Dedifferentiated amniotic fluid mesenchymal stem cell (primary cell): ENCODE data around the gene ANKRD39.
"Not testable (repeated sequence)": the region's sequence is repeated elsewhere in the genome, so short reads cannot be mapped to it uniquely, and the experiment has no call there.

Experiments
- DNase-seq: peaks from one replicate; pipeline ENCODE4 v3.0.0-alpha.2; 2016; ENCODE audit errors: extremely low spot score

Gene ANKRD39

DNA sequence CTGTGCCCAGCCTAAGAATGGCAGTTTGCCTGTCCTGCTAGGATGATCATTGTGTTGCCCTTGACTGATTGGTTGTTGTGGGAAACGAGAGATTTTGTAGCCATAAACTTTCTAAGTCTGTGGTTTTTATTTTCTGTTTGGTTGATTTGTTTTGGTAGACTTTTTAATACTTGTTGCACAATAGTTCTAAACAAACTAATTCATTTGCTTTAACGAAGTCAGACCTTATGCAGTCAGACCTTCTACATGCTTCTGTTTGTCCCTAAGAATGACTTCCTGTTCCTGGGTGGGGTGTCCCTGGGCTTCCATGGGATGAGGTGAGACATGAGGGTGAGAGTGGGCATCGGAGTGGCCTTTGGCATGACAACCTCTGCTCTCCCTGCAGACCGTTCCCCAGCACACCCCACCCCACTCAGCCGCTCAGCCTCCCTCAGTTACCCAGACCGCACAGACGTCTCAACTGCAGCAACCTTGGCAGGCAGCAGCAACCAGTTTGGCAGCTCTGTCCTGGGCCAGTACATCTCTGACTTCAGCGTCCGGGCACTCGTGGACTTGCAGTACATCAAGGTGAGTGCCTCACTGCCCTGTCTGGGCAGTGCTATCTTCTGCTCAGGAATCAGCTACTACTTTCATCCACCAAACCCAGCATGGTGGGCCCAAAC is 49.5 kb downstream of the ANKRD39 start:
- DNase-seq: no peak

DNA sequence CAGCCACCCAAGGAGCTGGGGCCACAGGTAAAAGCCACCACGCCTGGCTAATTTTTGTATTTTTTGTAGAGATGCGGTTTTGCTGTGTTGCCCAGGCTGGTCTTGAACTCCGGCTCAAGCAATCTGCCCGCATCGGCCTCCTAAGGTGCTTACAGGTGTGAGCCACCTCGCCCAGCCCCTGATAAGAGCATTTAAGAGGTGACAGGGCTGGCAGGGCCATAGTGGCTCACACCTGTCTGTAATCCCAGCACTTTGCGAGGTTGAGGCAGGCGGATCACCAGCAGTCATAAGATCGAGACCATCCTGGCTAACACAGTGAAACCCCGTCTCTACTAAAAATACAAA is 50.7 kb downstream of the ANKRD39 start:
- no peak for DNase-seq

DNA sequence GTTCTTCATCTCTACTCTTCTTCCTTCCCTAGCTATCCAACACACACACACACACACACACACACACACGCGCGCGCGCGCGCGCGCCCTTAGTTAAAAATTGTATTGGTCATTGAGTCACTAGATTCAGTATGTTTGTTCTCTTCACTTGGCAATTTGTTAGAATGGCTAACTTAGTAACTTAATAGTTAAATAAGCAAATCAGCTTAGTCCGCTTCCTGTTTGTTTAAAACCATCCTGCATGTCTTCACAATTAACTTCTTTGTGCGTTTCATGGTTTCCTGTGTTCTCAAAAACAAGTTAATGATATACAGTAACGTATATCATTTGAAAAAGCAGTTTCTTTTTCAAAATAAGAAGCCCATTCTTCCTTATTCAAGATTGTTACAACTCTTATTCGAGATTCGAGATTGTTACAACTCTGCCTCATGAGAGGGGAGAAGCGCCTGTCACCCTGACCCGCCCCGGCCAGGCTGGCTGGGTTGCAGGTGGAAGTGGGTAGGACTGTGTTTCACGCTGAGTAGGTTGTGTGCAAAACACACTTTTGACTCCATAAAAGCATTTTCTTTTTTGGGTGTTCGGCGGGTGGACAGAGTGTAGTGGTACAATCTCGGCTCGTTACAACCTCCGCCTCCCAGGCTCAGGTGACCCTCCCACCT is 51.2 kb downstream of the ANKRD39 start:
- no peak for DNase-seq

DNA sequence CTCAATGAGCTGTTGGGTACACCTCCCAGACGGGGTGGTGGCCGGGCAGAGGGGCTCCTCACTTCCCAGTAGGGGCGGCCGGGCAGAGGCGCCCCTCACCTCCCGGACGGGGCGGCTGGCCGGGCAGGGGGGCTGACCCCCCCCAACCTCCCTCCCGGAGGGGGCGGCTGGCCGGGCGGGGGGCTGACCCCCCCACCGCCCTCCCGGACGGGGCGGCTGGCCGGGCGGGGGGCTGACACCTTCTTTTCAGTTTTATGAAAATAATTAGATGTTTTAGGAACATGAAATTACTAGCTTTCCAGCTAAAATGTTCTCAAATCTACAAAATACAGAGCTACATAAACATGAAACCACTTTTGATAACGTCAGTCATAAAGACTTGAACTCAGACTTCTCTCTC is 51.9 kb downstream of the ANKRD39 start:
- not testable (repeated sequence) for DNase-seq

DNA sequence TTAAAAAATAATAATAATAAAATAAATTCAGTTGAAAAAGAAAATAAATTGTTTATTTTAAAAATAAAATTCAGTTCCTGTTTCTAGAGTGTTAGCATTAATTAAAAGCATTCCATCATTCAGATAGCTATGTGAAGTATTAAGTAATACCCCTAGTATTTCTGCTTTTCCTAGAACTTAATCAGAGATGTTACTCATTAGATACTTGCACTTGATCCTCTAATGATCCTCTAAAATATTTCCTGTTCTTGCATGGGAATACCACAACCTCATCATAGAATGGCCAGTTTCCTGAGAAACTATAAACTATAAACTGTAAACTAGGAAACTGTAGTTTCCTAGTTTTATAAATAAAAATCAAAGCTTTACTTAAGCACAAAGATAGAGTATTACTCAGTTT is 52.8 kb downstream of the ANKRD39 start:
- no peak for DNase-seq

DNA sequence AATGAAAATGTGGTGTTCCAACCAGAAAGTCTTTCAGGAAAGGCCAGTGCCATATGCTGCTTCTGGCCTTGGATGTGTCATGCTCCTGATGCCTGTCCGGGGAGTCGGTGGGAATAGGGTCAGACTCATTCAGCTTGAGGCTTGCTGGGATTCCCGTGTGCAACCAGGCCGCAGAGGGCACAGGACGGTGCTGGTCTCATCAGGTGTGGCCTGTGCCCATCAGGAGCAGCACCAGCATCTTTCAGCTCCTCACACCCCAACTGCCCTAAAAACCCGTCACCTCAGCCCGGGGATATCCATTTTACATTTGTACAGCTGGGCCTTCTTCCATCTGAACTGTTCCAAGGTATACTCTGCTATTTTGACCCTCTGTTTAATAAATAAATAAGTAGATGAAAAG is 55.1 kb downstream of the ANKRD39 start:
- no peak for DNase-seq

DNA sequence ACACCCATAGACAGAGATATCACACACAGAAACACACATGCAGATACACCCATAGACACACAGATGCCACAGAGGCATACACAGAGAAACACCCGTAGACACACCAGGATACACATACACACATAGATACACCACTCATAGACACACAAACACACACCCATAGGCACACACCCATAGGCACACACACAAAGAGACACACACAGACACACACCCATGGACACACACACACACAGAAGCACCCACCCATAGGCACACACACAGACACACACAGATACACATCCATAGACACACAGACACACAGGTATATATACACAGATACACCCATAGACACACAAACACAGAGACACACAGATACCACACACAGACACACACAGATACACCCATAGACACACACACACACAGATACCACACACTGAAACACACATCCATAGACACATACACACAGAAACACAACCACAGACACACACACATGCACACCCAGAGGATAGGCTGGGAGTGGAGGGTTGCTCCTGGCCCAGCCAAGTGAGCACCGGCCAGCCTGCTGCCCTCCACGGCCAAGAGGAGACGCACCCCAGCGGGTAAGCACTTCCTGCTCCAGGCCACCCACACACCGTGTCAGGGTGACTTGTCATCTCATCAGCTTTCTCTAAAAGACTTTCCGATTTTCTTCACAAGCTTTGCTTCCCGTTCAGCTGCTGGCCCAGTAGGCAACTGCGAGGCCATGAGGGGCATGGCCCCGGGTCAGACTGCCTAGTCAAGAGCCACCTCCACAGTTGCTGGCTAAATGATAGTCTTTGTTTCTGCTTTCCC is 55.8 kb downstream of the ANKRD39 start:
- no peak for DNase-seq

DNA sequence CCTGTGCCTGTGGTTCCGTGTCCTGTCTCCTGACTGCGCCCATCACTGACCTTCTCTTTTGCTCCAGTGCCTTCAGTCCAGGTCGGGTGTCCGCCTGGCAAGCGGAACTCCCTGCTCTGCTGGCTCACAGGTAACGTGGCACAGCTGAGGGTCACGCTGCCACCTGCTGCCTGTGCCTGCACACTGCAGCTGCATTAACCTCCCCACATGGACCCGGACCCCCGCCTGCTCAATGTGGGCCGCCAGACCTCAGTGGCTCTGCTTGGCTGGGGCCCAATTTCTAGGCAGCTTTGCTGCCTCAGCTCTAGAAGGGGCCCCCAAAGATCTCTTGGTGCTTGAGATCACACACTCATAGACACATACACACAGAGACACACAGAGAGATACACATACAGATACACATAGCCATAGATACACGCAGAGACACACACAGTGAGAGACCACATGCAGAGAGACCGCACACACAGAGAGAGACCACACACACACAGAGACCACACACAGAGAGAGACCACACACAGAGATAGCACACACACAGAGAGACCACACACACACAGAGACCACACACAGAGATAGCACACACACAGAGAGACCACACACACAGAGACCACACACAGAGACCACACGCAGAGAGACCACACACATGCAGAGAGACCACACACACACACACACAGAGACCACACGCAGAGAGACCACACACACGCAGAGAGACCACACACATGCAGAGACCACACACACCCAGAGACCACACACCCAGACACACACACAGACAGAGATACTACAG is 56.6 kb downstream of the ANKRD39 start:
- no peak for DNase-seq

DNA sequence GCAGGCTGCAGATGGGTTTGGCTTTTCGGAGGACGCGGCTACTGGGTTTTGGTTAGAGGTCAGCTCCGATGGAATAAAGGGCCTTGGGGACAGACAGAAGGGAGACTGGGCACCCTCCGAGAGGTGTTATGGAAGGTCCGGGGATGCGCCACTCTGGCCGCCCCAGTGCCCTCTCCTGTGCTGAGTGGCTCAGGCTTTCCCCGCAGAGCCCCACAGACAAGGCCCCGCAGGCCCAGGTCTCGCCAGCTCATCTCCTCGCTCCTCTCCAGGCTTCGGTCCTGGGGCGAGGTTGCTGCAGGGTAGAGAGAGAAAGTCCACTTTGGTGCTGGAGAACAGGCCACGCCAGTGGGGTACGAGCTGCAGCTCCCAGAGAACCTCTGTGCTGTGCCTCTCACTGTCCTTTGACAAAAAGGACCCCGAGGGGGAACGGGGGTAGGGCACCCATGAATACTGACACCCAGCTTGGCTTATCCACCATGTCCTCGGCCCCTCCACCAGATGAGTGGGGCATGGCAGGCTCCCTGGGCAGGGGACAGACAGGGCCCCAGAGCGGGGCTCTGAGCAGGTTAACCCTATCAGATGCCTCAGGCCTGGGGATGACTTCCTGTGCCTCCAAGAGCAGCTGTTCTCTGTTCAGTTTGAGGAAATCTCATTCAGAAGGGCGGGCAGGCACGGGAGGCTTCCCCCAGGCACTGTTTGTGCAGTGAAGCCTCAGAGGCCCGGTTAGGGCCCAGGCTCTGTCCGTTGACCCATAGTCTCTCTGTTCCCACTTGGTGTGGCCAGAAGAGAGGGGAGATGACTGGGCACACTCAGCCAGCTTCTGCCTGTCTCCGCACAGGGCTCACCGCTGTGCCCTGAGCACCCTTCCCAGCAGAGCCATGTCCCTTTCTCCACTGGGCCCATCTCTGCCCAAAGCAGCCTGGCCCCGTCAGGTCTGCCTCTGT is 57.5 kb downstream of the ANKRD39 start:
- DNase-seq: peak; percentile 2

DNA sequence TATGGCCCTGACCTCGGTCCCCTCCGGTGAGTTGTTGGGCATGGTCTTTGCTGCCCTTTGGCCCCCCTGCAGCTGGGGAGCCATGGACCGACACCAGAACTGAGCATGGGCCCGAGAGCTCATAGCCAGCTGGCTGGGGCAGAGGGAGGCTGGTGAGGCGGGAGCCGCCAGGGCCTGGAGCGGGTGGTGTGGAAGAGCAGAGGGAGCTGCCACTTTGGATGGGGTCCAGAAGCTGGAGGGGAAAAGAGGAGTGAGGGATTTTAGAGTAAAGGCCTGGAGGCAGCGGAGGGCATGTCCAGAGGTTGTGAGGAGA is 58.2 kb downstream of the ANKRD39 start:
- DNase-seq: no peak

DNA sequence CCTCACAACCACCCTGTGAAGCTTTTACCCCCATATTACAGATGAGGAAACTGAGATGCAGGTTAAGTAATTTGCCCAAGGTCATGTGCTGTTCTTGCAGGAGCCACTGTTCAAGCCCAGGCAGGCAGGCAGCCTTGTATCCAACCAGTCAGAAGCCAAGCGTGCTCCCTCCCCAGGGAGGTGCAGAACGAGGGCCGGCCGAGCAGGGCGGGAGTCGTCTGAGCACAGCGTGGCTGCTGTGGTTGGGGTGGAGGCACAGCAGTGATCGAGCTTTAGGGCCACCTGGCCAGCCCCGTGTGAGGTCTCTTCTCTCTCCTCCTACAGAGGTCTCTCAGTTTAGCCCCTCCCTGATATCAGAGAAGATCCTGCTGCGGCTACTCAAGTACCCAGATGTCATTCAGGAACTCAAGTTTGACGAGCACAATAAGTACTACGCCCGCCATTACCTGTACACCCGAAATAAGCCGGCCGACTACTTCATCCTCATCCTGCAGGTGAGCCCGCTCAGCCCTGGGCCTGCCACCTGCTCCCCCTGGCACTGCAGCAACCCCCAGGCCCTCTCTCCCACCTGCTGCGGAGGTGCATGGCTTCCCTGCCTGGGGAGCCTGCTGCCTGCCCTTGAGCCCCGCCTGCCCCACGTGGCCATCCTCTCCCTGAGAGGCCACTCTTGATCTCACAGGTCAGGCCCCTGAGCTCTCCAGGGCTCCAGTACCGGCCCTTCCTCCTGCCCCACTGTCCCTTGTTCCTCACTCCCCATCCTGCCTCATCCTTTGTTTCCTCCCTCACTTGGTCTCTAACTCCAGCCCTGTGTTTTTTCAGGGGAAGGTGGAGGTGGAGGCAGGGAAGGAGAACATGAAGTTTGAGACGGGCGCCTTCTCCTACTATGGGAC is 58.8 kb downstream of the ANKRD39 start:
- peak; percentile 9 for DNase-seq
